HG02588 (cell line): Measurements from ENCODE around the gene EPHA1.
"Not testable (repeated sequence)": the region's sequence is repeated elsewhere in the genome, so short reads cannot be mapped to it uniquely, and the experiment has no call there.

Experiments used
- ATAC-seq: cut with Tn5 transposase; IDR thresholded peaks from one replicate; pipeline ENCODE4 v1.9.1; 2021; ENCODE audit warnings: mild to moderate bottlenecking, moderate library complexity; ENCODE audit not compliant: unreplicated experiment

EPHA1 gene

DNA sequence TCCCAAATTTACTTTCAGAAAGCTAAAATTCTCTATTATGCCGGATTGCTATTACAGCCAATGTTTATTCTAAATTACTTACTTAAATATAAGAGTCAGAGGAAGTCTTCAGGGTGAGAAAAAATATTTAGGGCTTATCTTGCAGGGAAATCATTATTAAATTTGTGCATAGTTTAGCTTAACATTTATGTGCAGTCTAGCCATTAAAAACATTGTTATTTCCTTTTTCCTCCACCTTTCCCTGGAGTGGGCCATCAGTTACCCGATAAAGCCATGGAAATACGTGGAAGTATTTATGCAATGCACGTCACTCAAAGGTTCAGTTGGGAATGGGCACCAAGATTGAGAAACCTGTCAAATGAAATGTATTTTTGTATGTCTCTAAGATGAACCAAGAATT, 25.1 kb upstream of the EPHA1 start:
- ATAC-seq: no peak

DNA sequence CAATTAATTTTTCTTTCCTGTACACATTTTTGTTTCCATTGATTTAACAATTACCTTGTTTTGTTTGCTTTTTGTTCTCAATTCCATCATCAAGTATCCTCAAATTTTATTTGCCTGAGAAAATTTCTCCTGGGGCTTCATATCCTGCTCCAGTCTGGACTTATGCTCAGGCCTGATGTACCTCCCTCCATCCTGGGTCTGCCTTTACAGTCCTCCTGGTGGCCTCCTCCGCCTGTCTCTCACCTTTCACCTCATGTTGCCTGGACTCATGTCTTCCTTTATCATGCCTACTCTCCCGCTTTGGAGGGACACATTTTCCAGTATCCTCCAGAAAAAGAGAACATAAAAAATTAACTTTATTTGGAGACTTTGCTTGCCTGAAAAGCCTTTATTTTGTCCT, 22.5 kb upstream of the EPHA1 start:
- no peak for ATAC-seq

DNA sequence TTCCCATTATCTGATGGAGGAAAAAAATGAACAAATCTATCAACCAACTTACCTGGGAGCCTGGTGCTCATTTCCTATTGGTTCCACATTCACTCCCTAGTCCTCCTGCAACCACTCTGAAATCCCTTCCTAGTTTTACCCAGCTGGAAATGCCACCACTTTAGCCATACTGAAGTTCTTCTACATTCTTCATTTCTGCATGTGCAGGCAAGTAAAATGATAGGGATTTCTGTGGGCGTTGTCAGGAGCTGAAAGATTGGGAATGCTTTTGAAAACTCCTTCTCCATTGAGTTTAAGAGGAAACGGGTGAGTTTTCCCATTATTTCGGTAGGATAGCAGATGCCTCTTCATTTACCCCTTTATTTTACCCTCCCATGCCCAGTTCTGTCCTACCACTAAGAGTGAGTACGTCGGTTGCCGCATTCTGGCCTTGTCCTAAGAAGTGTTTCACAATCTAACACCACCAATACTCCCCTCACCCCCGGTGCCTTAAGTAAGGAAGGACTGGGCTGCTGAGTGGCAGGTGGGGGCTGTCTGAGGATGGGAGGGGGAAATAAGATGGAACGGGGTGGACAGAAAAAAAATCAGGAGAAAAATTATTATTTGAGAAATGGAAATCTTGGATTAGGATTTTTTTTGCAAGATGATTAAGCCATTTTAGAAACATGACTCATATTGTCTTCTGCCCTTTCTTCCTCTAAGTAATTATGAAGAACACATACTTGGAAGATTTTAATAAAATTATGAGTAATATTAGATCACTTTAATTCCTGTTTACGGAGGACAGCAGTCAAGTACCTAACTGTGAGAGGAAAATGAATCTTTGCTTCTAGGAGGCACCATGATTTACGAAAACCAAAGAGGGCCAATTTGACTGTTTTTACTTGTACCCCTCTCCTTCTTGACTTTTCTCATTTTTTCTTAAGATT, 21.4 kb upstream of the EPHA1 start:
- ATAC-seq: no peak

DNA sequence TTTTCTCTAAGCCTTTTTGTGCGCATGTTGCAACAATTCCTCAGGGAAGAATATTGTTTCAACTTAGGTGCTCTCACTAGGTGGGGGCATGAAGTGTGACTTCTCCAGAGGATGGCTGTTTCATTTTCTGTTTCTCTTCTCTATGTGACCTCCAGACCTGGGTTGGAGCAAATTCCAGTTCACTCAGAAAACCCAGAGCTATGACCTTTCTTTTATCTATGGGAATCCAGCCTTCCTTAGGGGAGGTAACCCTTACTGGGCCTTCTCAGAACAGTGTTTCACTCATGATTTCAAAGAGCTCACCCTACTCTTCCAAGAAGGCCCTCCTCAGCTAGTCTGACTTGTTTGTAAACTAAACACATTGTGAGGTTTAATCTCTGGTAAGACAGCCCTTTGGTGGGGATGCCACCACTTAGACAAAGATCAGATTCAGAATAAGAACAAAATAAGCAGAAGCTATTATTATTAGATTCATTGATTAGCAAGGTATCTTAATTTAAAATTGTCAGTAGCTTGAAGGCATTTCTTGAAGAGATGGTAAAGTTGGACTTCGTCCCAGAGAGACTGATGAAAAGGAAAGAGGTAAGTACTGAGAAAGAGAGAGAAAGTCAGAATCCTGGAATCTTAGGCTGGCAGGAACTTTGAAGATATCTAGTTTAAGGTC, 18.0 kb upstream of the EPHA1 start:
- no peak for ATAC-seq

DNA sequence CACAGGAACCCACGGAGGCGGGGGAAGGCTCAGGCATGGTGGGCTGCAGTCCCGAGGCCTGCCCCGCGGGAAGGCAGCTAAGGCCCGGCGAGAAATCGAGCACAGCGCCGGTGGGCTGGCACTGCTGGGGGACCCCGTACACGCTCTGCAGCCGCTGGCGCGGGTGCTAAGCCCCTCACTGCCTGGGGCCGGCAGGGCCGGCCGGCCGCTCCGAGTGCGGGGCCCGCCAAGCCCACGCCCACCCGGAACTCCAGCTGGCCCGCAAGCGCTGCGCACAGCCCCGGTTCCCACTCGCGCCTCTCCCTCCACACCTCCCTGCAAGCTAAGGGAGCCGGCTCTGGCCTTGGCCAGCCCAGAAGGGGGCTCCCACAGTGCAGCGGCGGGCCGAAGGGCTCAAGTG, 15.8 kb upstream of the EPHA1 start:
- ATAC-seq: not testable (repeated sequence)

DNA sequence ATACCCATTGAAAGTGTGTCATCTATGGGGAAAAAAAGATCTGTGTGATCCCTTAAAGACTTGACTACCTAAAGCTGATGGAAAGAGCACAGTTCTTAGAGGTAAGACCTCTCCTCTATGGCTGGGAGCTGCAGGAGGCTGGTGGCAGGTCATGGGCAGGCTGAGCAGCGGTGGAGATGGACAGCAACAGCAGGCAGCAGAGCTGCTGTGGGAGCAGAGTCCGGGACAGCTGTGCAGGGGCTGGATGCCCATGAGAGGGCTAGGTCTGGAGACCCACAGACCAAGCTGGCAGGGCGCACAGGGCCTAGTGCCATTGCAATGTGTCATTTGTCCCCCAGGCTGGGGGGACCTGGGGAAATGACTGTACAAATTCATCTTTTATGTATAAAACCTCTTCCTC, 13.4 kb upstream of the EPHA1 start:
- ATAC-seq: no peak

DNA sequence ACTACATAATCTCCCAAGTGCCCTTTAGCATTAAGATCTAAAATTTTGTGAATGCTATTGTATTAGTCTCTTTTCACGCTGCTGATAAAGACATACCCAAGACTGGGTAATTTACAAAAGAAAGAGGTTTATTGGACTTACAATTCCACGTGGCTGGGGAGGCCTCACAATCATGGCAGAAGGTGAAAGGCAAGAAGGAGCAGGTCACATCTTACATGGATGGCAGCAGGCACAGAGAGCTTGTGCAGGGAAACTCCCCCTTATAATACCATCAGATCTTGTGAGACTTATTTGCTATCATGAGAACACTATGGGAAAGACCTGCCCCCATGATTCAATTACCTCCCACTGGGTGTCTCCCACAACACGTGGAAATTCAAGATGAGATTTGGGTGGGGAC, 12.0 kb upstream of the EPHA1 start:
- ATAC-seq: not testable (repeated sequence)

DNA sequence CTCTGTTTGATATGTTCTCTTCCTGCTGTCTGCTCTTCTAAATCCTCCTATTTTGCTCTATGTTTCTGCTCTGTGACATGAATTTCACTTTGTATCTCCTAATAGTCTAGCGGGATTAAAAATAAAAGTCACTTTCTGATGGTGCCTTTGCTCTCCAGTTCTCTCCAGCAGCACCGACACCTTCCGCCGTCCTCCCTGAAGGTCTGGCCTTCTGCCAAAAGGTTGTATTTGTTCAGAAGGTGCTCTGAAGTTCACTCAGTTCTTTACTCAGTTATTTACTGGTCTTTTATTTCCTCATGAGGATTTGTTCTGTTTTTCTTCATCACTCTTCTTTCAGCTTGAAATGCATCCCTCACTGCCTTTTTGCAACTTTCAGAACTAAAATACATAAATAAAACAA, 11.2 kb upstream of the EPHA1 start:
- no peak for ATAC-seq

DNA sequence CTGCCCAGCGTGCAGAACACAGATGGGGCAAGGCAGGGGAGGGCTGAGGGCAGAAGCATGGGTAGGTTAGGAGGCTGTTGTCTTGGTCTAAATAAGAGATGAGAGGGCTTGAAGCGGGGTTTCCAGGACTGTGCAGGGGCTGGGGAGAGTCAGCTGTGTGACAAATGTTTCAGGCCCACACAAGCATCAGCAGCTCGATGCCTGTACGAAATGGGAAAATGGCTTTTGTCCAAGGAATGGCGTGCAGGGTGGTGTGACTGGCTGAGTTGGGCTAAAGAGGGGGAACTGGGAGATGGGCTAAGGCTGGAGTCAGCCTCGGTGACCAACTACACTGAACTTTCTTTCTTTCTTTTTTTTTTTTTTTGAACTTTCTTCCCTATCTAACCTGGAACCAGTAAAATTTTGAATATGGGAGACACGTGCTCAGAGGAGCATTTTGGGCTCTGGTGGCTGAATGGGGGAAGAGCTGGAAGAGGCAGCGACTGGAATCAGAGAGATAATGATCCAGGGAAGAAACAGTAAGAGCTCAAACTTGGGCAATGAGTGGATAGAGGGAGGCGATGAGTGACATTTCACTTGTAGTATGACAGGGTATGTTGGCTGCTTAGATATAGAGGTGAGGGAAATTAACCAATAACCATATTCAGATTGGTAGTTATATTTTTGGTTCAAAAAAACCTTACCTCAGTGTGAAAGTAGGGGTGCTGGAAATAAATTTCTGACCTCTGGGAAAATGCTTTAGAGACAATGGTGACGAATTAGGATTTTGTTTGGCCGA, 10.2 kb upstream of the EPHA1 start:
- ATAC-seq: no peak

DNA sequence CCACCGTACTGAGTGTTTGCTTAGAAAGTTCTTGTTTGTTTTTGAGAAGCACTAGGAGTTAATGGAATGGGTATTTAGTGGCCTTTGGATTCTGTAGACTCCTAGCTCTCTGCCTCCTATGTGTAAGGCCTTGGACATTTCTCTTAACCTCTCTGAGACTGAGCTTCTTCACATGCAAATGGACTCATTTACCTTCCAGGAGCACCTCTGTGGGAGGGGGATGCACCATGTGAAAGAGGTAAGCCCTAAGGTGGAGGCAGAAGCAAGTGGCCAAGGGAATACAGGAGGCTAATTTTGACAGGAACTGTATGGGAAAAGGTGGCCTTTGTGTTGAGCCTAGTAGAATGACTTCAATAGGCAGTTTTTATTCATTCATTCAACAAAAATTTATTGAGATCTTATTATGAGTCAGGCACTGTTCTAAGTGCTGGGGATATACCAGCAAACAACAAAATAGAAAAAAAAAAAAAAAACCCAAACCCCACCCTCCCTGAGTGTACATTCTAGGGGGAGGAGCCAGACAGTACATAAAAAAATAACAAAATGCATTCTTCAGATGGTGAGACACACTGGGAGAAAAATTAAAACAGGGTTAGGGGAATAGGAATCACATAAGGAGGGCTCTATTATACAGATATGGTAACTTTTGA, 9.2 kb upstream of the EPHA1 start:
- no peak for ATAC-seq

DNA sequence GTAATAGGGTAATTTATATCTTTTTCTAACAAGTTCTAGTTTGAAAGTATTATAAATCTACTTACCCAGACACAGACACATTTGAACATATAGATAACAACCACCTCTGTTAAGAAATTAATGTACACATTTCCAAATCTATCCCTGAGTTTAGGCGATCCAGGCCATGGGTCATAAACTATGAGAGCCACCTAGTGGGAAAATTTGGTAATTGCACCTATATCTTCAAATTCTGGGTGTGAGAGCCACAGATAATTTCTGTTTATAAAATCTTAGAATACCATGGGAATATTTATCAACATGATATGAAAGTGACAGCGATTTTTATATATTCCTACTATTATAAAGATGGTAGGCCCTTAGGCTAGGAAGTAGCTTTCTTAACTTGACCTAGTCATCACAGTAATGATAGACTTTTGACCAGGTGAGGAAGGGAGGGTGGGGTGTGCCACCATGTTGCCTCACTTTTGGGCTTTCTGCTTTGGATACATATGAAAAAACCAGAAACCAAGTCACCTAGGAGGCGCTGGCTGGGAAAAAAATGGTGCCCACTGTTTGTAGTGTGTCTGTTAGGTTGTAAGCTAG, 8.0 kb upstream of the EPHA1 start:
- ATAC-seq: no peak

DNA sequence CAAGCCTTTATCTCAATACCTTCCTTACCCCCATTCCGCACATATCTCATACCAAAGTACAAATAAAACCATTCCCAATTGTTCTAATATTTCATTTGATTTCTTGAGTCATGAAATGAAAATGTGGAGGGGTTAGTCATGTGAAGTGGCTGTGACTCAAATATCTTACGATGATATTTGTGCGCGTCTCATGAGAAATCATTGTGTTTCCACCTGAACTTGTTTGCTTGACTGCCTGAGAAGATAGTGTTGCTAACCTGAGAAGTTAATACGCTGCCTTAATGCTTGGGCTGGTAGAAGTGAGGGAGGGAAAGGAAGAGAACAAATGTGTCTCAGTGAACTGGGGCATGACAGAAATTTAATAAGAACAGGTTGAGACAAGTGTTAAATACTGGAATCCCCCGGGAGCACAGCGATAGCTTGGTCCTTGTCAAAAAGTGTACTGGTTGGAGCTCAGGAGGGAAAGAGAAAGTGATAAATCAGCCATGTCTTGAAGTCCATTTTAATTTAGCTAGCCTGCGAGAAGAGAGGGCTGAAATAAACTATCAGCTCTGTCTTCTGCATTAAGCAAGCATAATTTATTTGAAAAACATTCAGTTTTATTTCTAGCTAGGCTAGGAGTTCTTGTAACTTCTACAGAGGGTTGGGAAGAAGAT, 7.2 kb upstream of the EPHA1 start:
- no peak for ATAC-seq

DNA sequence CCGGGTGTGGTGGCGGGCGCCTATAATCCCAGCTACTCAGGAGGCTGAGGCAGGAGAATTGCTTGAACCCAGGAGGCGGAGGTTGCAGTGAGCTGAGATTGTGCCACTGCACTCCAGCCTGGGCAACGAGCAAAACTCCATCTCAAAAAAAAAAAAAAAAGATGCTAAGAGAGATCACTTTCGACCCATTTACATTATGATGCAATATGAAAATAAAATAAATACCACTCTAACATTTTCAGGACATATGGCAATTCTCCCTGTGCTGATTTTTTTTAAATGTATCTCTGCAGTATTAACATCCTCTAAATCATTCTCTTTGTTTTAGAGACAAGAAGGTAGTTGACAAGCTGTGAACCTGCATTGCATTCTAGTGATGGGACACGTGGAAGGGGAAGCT, 6.6 kb upstream of the EPHA1 start:
- not testable (repeated sequence) for ATAC-seq

DNA sequence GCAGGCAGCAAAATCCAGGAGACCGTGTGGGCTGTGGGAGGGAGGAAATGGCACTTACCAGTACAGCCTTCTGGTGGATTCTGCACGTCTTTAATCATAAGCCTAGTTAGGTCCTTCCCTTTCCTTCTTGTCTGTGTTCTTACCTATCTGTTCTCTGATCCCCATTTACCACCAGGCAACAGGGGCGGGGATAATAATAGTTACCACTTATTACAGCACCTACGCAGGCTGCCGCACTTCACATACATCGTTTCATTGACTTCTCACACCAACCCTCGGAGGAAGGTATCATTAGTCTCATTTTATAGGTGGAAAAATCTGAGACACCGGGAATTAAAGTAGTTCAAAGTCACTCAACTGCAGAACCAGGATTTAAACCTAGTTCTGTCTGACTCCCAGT, 4.5 kb upstream of the EPHA1 start:
- ATAC-seq: no peak

DNA sequence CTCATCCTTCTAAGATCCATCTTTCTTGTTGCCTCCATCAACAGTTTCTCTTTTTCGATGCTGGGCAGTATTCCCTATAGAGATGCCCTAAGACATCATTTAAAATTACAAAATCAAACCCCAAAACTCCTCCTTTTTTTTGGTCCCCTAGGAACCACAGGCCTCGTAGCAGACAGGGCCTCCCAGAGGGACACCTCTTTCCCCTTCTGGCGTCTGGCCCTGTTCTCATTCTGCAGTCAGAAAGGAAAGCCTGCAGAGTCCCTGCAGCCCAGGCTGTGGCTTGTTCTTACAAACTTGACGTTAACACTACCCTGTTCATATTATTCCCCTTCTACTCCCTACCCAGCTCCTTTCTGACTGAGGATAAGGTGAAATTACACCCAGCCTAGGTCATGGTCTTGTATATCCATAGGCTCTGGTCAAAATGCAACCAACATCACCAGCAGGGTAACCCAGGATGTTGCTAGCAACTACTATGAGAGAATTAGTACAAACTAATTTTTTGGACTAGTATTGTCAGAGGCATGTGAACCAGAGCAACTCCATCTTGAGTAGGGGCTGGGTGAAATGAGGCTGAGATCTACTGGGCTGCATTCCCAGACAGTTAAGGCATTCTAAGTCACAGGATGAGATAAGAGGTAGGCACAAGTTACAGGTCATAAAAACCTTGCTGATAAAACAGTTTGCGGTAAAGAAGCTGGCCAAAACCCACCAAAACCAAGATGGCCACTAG, 3.5 kb upstream of the EPHA1 start:
- no peak for ATAC-seq

DNA sequence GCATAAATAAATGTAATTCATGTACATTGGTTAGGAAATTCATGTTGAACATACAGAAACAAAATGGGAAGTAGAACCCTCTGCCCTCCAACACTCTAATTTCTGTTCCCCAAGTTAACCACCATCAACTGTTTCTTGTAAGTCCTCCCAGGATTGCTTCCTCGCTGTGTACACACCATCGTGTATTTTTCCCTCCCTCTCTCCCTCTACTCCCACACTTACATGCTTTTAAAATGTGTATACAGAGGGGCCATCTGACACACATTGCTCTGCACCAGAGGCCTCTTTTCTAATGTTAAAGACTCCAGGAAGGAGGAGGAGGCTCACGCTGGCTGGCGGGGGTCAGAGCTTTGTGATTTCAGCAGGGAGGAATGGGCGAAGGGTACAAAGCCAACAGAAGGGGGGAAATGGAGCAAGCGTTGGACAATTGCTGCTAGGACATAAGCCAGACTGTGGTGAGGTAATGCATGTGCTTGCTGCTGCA, 1.9 kb upstream of the EPHA1 start:
- no peak for ATAC-seq

DNA sequence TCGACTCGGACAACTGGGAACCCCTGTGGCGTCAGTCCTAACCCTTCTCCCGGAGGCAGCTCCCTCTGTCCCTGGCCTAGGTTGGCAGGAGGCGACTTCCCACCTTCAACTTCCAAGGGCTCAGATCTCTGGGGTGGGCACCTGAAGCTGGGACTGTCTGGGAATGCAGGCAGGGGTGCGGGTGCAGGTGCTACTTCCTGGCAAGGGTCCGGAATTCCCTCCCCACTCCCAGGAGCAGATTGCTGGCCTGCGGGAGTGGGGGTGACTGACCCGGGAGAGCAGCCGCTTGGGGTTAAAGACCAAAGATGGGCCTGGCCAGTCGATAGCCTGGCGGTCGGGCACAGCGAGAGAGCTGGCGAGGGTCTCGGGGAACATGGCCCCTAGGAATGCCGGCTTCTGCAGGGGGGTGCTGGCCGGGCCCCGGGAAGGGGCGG, 387 bp downstream of the EPHA1 start:
- no peak for ATAC-seq

DNA sequence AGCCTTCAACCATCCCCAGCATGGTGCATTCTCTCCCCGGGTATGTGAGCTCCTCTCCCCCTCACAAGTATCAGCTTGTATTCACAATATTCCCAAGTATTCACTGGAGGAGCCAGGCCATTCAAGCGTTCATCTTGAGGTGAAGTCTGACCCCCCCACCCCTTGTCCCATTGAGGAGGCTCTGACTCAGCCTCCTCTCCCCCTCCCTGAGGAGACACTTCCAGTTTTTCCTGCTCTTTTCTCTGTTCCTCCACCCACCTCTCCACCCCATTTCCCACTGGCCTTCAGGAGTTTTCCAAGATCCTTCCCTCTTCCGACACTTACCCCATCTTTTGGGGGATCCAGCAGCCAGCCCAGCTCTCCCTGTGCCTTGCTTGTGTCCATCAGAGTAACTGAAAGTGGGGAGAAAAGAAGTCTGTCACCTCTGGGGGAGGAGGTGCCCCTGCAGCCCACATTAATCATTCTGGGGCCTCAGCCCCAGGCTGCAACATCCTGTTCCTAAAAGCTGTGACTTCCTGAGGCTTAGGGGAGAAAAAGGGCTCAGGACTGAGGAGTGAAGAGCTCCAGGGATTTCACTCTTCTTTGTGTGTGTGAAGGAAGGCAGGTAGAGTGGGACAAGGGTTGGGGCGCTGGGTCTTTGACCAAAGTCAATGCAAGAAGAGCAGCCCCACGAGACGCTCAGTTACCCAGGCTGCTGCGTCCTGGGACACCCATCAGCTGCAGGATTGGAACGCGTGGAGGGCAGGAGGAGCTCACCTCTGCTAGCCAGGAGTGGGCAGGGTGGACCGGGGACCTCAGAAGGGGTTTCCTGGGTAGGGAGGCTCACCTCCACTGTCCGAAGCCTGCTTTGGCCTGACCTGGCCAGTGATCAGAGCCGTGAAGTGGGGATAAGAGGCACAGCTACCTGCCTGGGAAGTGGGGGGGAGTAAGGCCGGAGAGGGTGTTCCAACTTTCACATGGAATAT, 1.1 kb downstream of the EPHA1 start:
- ATAC-seq: no peak
